ENCODE results near the gene ADAMTS15. TPM values are rescaled to one million over a fixed set of nuclear protein-coding genes. Genes with fewer than 3 reads are reported as not detected.

The ADAMTS15 gene, protein sequence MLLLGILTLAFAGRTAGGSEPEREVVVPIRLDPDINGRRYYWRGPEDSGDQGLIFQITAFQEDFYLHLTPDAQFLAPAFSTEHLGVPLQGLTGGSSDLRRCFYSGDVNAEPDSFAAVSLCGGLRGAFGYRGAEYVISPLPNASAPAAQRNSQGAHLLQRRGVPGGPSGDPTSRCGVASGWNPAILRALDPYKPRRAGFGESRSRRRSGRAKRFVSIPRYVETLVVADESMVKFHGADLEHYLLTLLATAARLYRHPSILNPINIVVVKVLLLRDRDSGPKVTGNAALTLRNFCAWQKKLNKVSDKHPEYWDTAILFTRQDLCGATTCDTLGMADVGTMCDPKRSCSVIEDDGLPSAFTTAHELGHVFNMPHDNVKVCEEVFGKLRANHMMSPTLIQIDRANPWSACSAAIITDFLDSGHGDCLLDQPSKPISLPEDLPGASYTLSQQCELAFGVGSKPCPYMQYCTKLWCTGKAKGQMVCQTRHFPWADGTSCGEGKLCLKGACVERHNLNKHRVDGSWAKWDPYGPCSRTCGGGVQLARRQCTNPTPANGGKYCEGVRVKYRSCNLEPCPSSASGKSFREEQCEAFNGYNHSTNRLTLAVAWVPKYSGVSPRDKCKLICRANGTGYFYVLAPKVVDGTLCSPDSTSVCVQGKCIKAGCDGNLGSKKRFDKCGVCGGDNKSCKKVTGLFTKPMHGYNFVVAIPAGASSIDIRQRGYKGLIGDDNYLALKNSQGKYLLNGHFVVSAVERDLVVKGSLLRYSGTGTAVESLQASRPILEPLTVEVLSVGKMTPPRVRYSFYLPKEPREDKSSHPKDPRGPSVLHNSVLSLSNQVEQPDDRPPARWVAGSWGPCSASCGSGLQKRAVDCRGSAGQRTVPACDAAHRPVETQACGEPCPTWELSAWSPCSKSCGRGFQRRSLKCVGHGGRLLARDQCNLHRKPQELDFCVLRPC
- total RNA-seq (2022) = 0.54 and 0.70 TPM in 2 replicates
- percentile 22 among the genes with signal in this experiment for Bru-seq, nascent RNA
- BruChase-seq, experiment 1, labeled RNA remaining after a 6-hour chase = percentile 19 among the genes with signal in this experiment
- percentile 22 among the genes with signal in this experiment for BruChase-seq, experiment 2, labeled RNA remaining after a 2-hour chase
- long read RNA-seq = 0 reads

GRCh38 chr11:130448416-130449309 is at the start of gene ADAMTS15:
ADAMTS15 (plus strand) TSS chr11:130448645; CDS start chr11:130448974, 329 bp downstream.
- TF ChIP-seq CTCF (IDR thresholded peaks at IDR 0.05; ENCODE audit: unreplicated experiment) = no peak
- no TSS peak for BruUV-seq (replicated peaks)
- DNase-seq (ENCODE audit: unreplicated experiment) = peak; percentile 89
- CTCF ChIA-PET = interaction anchor here (0.6 to 25.6 kb wide), 9 partner anchors 16 to 417 kb away, joined by 3 to 1064 read pairs (median 3); no protein-coding TSS in a partner anchor
- Mint-ChIP-seq H3K27me3 (ENCODE audit: insufficient read depth, unreplicated experiment) (no peaks in the 10 kb centered on the region), H3K27ac (ENCODE audit: low read depth, unreplicated experiment) (no peak within 1 kb of the TSS), H3K36me3 (ENCODE audit: insufficient read depth, unreplicated experiment) (no peaks in the 10 kb centered on the region), H3K4me1 (ENCODE audit: insufficient read depth, unreplicated experiment) (no peaks in the 10 kb centered on the region), H3K4me3 (ENCODE audit: unreplicated experiment) (peak within 1 kb of the TSS; percentile 72), H3K9me3 (ENCODE audit: unreplicated experiment) (no peaks in the 10 kb centered on the region)
- POLR2A ChIA-PET = interaction anchor here (0.6 to 1.2 kb wide), 3 partner anchors 16 to 412 kb away, joined by 3 to 4 read pairs (median 3); no protein-coding TSS in a partner anchor
- intact Hi-C loops (cut with micrococcal nuclease) = loop anchor here (2.0 kb wide), 1 partner anchor 188 kb away; no protein-coding TSS in a partner anchor

- CTCF ChIA-PET = interaction anchor here (1.2 to 2.2 kb wide), 2 partner anchors 463 to 495 kb away, joined by 4 to 6 read pairs; no protein-coding TSS in a partner anchor
- no peak overlapping the region for H3K27ac Mint-ChIP-seq (ENCODE audit: low read depth, unreplicated experiment)
These were observed 49.2 kb upstream of the ADAMTS15 start for GRCh38 chr11:130399196-130399595.

GRCh38 chr11:130400781-130401483 is 47.5 kb upstream of the ADAMTS15 start:
- Mint-ChIP-seq H3K4me1 (ENCODE audit: insufficient read depth, unreplicated experiment) (peaks cover 19% of the 10 kb centered on the region), H3K27ac (ENCODE audit: low read depth, unreplicated experiment) (no peak overlapping the region), H3K36me3 (ENCODE audit: insufficient read depth, unreplicated experiment) (no peaks in the 10 kb centered on the region), H3K9me3 (ENCODE audit: unreplicated experiment) (no peaks in the 10 kb centered on the region), H3K4me3 (ENCODE audit: unreplicated experiment) (no peak overlapping the region), H3K27me3 (ENCODE audit: insufficient read depth, unreplicated experiment) (peaks cover 49% of the 10 kb centered on the region)
- intact Hi-C loops (cut with micrococcal nuclease) = no loop called here
- no peak for TF ChIP-seq CTCF (IDR thresholded peaks at IDR 0.05; ENCODE audit: unreplicated experiment)
- ChIA-PET CTCF (interaction anchor here (0.6 to 0.8 kb wide), 2 partner anchors 11 to 523 kb away, joined by 3 read pairs; no protein-coding TSS in a partner anchor), POLR2A (no interaction called here)
- no peak for DNase-seq (ENCODE audit: unreplicated experiment)
- no TSS peak for BruUV-seq (replicated peaks)

More at GRCh38 chr11:130399196-130399595, 49.2 kb upstream of the ADAMTS15 start:
- no peaks in the 10 kb centered on the region for H3K36me3 Mint-ChIP-seq (ENCODE audit: insufficient read depth, unreplicated experiment)
- POLR2A ChIA-PET = no interaction called here
- peaks cover 58% of the 10 kb centered on the region for H3K27me3 Mint-ChIP-seq (ENCODE audit: insufficient read depth, unreplicated experiment)
- DNase-seq (ENCODE audit: unreplicated experiment) = no peak
- intact Hi-C loops (cut with micrococcal nuclease) = no loop called here
- no peak overlapping the region for H3K4me3 Mint-ChIP-seq (ENCODE audit: unreplicated experiment)
- H3K9me3 Mint-ChIP-seq (ENCODE audit: unreplicated experiment) = no peaks in the 10 kb centered on the region
- no TSS peak for BruUV-seq (replicated peaks)
- peaks cover 19% of the 10 kb centered on the region for H3K4me1 Mint-ChIP-seq (ENCODE audit: insufficient read depth, unreplicated experiment)
- TF ChIP-seq CTCF (IDR thresholded peaks at IDR 0.05; ENCODE audit: unreplicated experiment) = no peak
